Fibroblast of mammary gland (primary cell): ENCODE data around the gene KLF6.
A peak's percentile ranks its signal among the peaks of the same experiment; 100 is the strongest.

Experiments used
- DNase-seq: peaks from one replicate; pipeline ENCODE4 v3.0.0-alpha.2; 2010; ENCODE audit warnings: low read depth
- H3K4me3 ChIP-seq: 2 replicates; pipeline ENCODE4 v1.5.1; 2011; ENCODE audit warnings: low read depth, mild to moderate bottlenecking, low read length, moderate library complexity; ENCODE audit not compliant: control insufficient read depth
- TF ChIP-seq, protein P1 (sequence below): conservative IDR thresholded peaks from 2 replicates; pipeline ENCODE4 v1.5.1; 2011; ENCODE audit warnings: low read depth, low read length, inconsistent platforms; ENCODE audit not compliant: control insufficient read depth, insufficient read depth

The KLF6 gene

DNA sequence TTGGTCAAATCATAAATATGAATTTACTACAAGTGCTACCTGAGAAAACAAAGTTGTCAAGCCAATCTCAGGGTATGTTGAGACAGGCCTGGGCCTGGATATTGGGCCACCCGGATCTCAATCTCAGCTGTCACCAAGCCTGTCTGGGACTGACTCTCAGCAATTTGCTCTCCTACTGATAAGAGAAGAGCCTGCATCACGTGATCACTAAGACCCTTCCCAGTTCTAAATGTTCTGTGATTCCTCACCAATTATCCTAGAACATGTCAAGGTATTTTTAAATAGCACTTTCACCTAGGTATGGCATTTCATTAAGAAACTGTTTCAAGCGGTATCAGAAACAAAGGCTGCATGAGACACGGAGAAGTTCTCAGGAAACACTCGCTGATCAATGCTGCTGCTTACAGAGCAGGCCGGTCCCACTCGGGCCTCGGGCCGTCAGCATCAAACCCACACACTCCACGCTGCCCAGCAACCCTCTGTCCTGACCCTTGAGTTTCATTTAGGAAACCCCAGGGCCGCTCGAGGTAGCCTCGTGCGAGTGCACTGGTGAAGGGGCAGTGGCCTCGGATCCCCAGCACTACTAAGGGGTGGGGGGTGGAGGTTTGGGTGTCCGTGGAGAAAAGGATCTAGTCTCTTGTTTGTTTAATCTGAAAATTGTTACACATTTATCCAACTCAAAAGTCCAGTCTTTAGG, 4.1 kb downstream of the KLF6 start:
- peak overlapping the region; percentile 89 for H3K4me3 ChIP-seq
- TF ChIP-seq, protein P1, sequence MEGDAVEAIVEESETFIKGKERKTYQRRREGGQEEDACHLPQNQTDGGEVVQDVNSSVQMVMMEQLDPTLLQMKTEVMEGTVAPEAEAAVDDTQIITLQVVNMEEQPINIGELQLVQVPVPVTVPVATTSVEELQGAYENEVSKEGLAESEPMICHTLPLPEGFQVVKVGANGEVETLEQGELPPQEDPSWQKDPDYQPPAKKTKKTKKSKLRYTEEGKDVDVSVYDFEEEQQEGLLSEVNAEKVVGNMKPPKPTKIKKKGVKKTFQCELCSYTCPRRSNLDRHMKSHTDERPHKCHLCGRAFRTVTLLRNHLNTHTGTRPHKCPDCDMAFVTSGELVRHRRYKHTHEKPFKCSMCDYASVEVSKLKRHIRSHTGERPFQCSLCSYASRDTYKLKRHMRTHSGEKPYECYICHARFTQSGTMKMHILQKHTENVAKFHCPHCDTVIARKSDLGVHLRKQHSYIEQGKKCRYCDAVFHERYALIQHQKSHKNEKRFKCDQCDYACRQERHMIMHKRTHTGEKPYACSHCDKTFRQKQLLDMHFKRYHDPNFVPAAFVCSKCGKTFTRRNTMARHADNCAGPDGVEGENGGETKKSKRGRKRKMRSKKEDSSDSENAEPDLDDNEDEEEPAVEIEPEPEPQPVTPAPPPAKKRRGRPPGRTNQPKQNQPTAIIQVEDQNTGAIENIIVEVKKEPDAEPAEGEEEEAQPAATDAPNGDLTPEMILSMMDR: no peak
- DNase-seq: peak; percentile 26

DNA sequence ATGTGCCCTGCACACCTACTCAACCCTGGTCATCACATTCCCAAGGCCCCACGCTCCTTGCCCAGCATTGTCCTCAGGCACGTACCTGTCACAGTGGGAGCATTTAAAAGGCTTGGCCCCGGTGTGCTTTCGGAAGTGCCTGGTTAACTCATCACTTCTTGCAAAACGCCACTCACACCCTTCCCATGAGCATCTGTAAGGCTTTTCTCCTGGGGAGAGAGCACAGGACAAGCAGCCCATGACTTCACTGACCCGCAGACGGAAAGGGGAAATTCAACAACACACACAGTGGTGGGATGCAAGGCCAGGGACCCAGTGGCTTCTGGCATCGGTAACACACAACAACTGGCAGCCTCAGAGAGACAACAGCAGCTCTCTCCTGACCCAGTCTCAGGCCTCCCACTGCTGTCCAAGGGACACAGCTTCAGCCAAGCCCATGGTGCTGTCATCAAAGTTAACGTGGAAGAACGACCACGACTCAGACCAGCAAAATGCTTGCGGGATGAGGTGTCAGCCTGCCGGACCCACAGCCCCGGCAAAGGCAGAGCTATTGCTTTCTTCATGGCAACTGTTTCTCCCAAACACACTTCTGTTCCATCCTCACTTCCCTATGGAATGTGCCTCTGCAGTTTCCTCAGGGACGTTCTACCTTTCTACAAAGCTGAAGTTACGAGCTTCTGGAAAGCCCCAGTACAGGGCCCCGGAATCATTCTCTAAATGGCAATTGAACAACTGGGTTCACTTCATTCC, 4.8 kb downstream of the KLF6 start:
- H3K4me3 ChIP-seq: peak overlapping the region; percentile 89
- TF ChIP-seq, protein P1: no peak
- peak; percentile 59 for DNase-seq

DNA sequence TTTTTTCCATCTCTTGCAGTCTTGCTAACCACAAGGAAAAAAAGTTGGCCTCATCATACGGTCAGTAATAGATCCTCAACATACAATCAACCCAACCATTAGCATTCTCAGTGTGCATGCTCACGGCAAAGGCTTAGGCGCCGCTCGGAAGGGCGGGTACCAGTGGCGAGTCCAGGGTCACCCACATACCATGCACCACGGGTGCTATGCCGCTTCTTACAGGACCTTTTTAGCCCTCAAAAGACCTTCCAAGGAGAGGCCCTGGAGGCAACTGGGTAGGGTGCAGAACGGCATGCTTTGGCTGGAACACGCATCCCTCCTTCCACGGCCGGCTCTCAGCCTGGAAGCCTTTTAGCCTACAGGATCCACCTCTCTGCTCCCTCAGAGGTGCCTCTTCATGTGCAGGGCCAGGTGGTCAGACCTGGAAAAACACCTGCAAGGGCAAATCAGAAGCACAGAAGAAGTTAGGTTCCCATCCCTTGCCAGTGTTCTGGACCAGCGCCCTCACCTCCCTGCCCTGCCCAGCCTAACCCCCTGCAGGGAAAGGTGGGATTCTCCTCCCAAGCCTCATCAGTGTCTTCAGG, 5.8 kb downstream of the KLF6 start:
- peak; percentile 51 for DNase-seq
- H3K4me3 ChIP-seq: peak overlapping the region; percentile 89
- TF ChIP-seq, protein P1: no peak

DNA sequence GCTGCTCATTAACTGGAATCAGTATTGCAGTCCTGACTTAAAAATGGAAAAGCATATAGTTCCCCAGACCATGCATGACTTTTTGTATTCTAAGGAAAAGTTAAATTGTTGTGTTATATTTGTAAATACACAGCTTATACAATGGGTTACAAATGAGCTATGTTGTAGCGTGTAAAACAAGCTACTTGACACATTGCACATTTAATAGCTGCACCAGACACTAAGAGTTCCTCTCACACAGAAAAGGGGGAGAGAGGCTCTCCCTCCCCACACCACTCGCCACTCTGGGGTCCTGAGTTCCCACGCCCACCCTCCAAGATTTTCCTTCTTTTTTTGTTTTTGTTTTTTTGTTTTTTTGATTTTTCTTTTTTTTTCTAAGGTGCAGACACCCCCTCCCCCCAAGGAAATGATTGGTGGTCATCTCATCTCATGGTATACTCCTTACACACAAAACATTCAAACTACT, 6.3 kb downstream of the KLF6 start:
- TF ChIP-seq, protein P1: no peak
- DNase-seq: peak; percentile 36
- peak overlapping the region; percentile 89 for H3K4me3 ChIP-seq

DNA sequence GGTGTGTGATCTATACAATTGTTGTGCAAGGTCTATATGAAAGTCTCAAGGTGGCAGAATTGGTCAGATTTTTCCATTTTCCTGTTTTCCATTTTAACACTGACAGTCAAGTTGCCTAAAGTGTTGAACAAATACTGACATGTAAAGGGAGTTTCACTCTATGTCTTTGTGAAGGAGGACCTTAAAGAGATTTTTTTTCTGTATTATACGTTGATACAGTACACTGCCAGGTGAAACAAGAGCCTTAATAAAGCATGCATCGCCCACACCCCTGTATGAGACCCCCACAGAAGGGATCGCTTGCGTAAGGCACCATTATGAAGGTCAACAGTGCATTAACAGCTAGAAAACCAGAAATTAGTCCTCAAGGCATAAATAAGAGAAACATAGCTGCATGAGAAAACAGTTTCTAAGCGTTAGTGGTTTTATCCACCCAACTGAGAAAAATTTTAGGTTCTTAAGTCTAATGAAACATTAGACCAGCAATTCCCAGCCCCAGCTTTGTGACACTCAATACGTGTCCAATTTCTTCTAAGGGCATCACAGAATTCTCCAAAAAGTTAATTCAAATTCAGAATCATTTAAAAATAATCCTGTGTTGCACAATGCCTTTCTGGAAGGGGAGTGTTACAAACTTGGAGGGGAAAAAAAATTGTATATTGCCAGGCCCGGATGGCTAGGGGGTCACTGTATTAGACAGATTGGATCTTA, 6.9 kb downstream of the KLF6 start:
- no peak overlapping the region for H3K4me3 ChIP-seq
- peak; percentile 36 for DNase-seq

More for the DNA sequence above, 6.9 kb downstream of the KLF6 start:
- TF ChIP-seq, protein P1: no peak
